Tibial nerve (tissue), 4 donors: ENCODE measurements around the gene ZNF628. TPM values are rescaled to one million over a fixed set of nuclear protein-coding genes. Genes with fewer than 3 reads are reported as not detected.

ENCODE experiments used
- DNase-seq, 2 donors: peaks; one replicate each; pipeline ENCODE4 v3.0.0-alpha.2; 2019; ENCODE audit warnings: low spot score in 2 of 2
- H3K27ac ChIP-seq, 4 donors: fragments of 200-600 bp; sonication (generic) in 3 of 4; one replicate each; pipeline ENCODE4 v1.5.1; 2017 to 2019; ENCODE audit warnings: mild to moderate bottlenecking in 1 of 4
- H3K27me3 ChIP-seq, 2 donors: fragments of 200-600 bp; sonication (generic) in 1 of 2; one replicate each; pipeline versions ENCODE4 v1.5.1 to v1.6.0; 2017 to 2019
- H3K36me3 ChIP-seq, 3 donors: fragments of 200-600 bp; sonication (generic); one replicate each; pipeline ENCODE4 v1.5.1; 2018 to 2019
- H3K4me1 ChIP-seq, 4 donors: fragments of 200-600 bp; sonication (generic) in 3 of 4; one replicate each; pipeline ENCODE4 v1.5.1; 2017 to 2019
- H3K4me3 ChIP-seq, 4 donors: fragments of 200-600 bp; sonication (generic) in 3 of 4; one replicate each; pipeline ENCODE4 v1.5.1; 2017 to 2019; ENCODE audit warnings: mild to moderate bottlenecking in 1 of 4, moderate library complexity in 1 of 4
- H3K9me3 ChIP-seq, 4 donors: fragments of 200-600 bp; sonication (generic) in 3 of 4; one replicate each; pipeline ENCODE4 v1.5.1; 2017 to 2019
- CTCF ChIP-seq, 5 experiments: fragments of 200-600 bp in 3 of 5; fragments of 450-650 bp in 2 of 5; sonication (generic) in 3 of 5; IDR thresholded peaks; one replicate each; pipeline ENCODE4 v1.5.1; 2016 to 2019; ENCODE audit warnings: antibody characterized with exemption in 5 of 5, mild to moderate bottlenecking in 3 of 5, moderate library complexity in 2 of 5
- EP300 ChIP-seq, 2 donors: sonication (generic); formaldehyde crosslinking; IDR thresholded peaks; one replicate each; pipeline ENCODE4 v1.6.1; 2017; ENCODE audit warnings: antibody characterized with exemption in 2 of 2, mild to moderate bottlenecking in 1 of 2
- POLR2A ChIP-seq, 2 donors: fragments of 450-650 bp; IDR thresholded peaks; one replicate each; pipeline ENCODE4 v1.6.1; 2017; ENCODE audit warnings: antibody characterized with exemption in 2 of 2, mild to moderate bottlenecking in 2 of 2, moderate library complexity in 2 of 2
- WGBS, 2 donors: methylation state at CpG; one replicate each; pipeline ENCODE4 v1.1.5; 2018; 5-methylcytosine and 5-hydroxymethylcytosine counted together
- total RNA-seq, 4 donors: library from RNA; depleted of rRNA; stranded (reverse); fragments of >200 nt; gene quantifications; one replicate each; pipeline ENCODE4 v1.1.0, GENCODE V29; 2016

The ZNF628 gene
- total RNA-seq, 4 donors from 2014 or later, result 3.5 to 16.8 (median 4.0) TPM

- peaks cover 0 to 6% (median 0%) of the 10 kb centered on the region in 4 donors for H3K4me1 ChIP-seq
- no peaks in the 10 kb centered on the region for H3K36me3 ChIP-seq
- H3K27me3 ChIP-seq, result peaks cover 0 to 32% of the 10 kb centered on the region in 2 donors
- H3K4me3 ChIP-seq, result no peak overlapping the region
- TF ChIP-seq EP300 (IDR thresholded peaks at IDR 0.05) (no peak), POLR2A (IDR thresholded peaks at IDR 0.05) (no peak), CTCF (IDR thresholded peaks at IDR 0.05) (no peak)
- H3K9me3 ChIP-seq, result no peaks in the 10 kb centered on the region
- no peak overlapping the region for H3K27ac ChIP-seq
- DNase-seq, result no peak
- WGBS, 2 donors, result 85 to 89% methylated on average over 24 to 26 of the region's 26 CpGs
Observed at GRCh38 chr19:55530996-55531395, 54.6 kb downstream of the ZNF628 start.

Other genes with a start within 250 kb of the ZNF628 start
- gene TMEM86B, start 247.9 kb upstream of the ZNF628 start, total RNA-seq, result 1 to 10 TPM in 3 of 4 donors, under 1 TPM in 1; 0.44 to 8.6 (median 3.0) TPM
- gene PPP6R1, start 217.6 kb upstream of the ZNF628 start, total RNA-seq, result 10 to 100 TPM; 35.4 to 56.7 (median 40.7) TPM
- 10 to 100 TPM; 33.7 to 49.6 (median 40.5) TPM for gene HSPBP1, start 196.5 kb upstream of the ZNF628 start, total RNA-seq
- 1 to 10 TPM; 4.6 to 6.9 (median 5.9) TPM for gene BRSK1, start 192.6 kb upstream of the ZNF628 start, total RNA-seq
- gene TMEM150B, start 151.3 kb upstream of the ZNF628 start, total RNA-seq, result 10 to 100 TPM in 1 of 4 donors, 1 to 10 TPM in 3; 5.5 to 17.1 (median 7.7) TPM
- gene KMT5C, start 136.7 kb upstream of the ZNF628 start, total RNA-seq, result 10 to 100 TPM; 30.6 to 50.0 (median 41.2) TPM
- gene COX6B2, start 121.9 kb upstream of the ZNF628 start, total RNA-seq, result not detected
- gene GARIN5B, start 113.4 kb upstream of the ZNF628 start, total RNA-seq, result not detected
- gene IL11, start 106.2 kb upstream of the ZNF628 start, total RNA-seq, result under 1 TPM in 1 of 4 donors, not detected in 3; 0.21 TPM
- 1 to 10 TPM in 1 of 4 donors, not detected in 3; 2.7 TPM for gene TMEM190, start 99.8 kb upstream of the ZNF628 start, total RNA-seq
- gene TMEM238, start 92.3 kb upstream of the ZNF628 start, total RNA-seq, result 1 to 10 TPM in 2 of 4 donors, under 1 TPM in 2; 0.63 to 7.5 (median 2.6) TPM
- gene RPL28, start 90.7 kb upstream of the ZNF628 start, total RNA-seq, result 100 to 1,000 TPM; 266 to 574 (median 354) TPM
- gene UBE2S, start 68.8 kb upstream of the ZNF628 start, total RNA-seq, result 10 to 100 TPM in 2 of 4 donors, 1 to 10 TPM in 2; 8.0 to 16.2 (median 9.9) TPM
- gene SHISA7, start 33.3 kb upstream of the ZNF628 start, total RNA-seq, result 1 to 10 TPM in 3 of 4 donors, under 1 TPM in 1; 0.42 to 4.1 (median 2.0) TPM
- 10 to 100 TPM; 38.0 to 80.4 (median 65.9) TPM for gene ISOC2, start 15.0 kb upstream of the ZNF628 start, total RNA-seq
- gene C19orf85, start 11.9 kb upstream of the ZNF628 start, total RNA-seq, result not detected
- 1 to 10 TPM; 3.1 to 8.0 (median 4.3) TPM for gene NAT14, start 8.6 kb downstream of the ZNF628 start, total RNA-seq
- 10 to 100 TPM in 1 of 4 donors, 1 to 10 TPM in 3; 3.9 to 14.5 (median 7.2) TPM for gene SSC5D, start 11.8 kb downstream of the ZNF628 start, total RNA-seq
- not detected for gene SBK2, start 60.5 kb downstream of the ZNF628 start, total RNA-seq
- gene SBK3, start 68.9 kb downstream of the ZNF628 start, total RNA-seq, result under 1 TPM in 1 of 4 donors, not detected in 3; 0.59 TPM
- gene ZNF579, start 104.2 kb downstream of the ZNF628 start, total RNA-seq, result 1 to 10 TPM; 2.0 to 5.3 (median 4.2) TPM
- 10 to 100 TPM in 1 of 4 donors, 1 to 10 TPM in 3; 4.8 to 11.7 (median 7.9) TPM for gene FIZ1, start 122.9 kb downstream of the ZNF628 start, total RNA-seq
- 10 to 100 TPM; 23.1 to 35.0 (median 27.0) TPM for gene ZNF524, start 123.7 kb downstream of the ZNF628 start, total RNA-seq
- gene ZNF865, start 129.0 kb downstream of the ZNF628 start, total RNA-seq, result 10 to 100 TPM in 3 of 4 donors, 1 to 10 TPM in 1; 8.8 to 15.0 (median 12.7) TPM
- gene ZNF784, start 147.9 kb downstream of the ZNF628 start, total RNA-seq, result 1 to 10 TPM; 1.5 to 6.9 (median 1.9) TPM
- 10 to 100 TPM; 24.1 to 67.5 (median 35.0) TPM for gene ZNF580, start 164.4 kb downstream of the ZNF628 start, total RNA-seq
- gene ZNF581, start 167.0 kb downstream of the ZNF628 start, total RNA-seq, result 10 to 100 TPM in 2 of 4 donors, 1 to 10 TPM in 2; 5.7 to 19.4 (median 8.8) TPM
- 10 to 100 TPM; 14.5 to 39.6 (median 16.1) TPM for gene CCDC106, start 171.6 kb downstream of the ZNF628 start, total RNA-seq
- 100 to 1,000 TPM; 115 to 242 (median 141) TPM for gene U2AF2, start 178.4 kb downstream of the ZNF628 start, total RNA-seq
- 100 to 1,000 TPM in 3 of 4 donors, 10 to 100 TPM in 1; 92.0 to 164 (median 118) TPM for gene EPN1, start 198.6 kb downstream of the ZNF628 start, total RNA-seq